ENCODE measurements around the gene RASGRP3.

DNA sequence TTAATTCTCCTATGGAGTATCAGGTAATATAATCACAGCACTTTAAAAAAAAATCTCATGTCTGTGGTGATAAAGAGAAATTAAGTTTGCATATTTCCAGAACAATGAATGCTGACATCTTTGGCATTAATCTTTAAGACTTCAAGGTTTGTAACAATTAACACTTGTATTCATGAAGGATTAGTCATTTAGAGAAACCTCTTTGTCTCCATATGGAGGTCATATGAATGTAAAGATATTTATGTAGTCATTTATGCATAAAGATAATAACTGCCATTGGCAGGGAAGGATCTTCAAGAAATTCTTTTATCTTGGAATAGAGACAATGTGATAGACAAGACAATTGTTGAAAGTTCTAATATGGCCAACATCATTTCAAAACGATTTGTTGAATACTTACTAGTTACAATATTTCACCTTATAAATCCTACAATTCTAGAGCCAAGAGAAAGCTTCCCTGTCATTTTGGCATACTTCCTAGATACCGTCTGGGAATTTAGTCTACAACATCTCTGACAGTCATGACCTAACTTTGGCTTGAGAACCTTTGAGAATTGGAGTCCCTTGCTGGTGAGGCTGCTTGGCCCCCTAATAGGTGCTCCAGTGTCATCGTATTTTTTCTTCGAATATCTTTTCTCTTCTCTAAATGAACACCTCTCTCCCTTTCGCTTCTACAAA, 33.6 kb downstream of the RASGRP3 start:
- TF ChIP-seq, protein P1, sequence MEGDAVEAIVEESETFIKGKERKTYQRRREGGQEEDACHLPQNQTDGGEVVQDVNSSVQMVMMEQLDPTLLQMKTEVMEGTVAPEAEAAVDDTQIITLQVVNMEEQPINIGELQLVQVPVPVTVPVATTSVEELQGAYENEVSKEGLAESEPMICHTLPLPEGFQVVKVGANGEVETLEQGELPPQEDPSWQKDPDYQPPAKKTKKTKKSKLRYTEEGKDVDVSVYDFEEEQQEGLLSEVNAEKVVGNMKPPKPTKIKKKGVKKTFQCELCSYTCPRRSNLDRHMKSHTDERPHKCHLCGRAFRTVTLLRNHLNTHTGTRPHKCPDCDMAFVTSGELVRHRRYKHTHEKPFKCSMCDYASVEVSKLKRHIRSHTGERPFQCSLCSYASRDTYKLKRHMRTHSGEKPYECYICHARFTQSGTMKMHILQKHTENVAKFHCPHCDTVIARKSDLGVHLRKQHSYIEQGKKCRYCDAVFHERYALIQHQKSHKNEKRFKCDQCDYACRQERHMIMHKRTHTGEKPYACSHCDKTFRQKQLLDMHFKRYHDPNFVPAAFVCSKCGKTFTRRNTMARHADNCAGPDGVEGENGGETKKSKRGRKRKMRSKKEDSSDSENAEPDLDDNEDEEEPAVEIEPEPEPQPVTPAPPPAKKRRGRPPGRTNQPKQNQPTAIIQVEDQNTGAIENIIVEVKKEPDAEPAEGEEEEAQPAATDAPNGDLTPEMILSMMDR (IDR thresholded peaks at IDR 0.05): no peak
- TF ChIP-seq POLR2A (IDR thresholded peaks at IDR 0.05): no peak
